NT2/D1 (cell line): ENCODE results near the gene TMEM94.

Experiments
- SUZ12 ChIP-seq: IDR thresholded peaks from 2 replicates; pipeline ENCODE4 v1.6.1; 2011; ENCODE audit not compliant: insufficient read length, insufficient read depth; ENCODE audit errors: extremely low read depth
- YY1 ChIP-seq: IDR thresholded peaks from 2 replicates; pipeline ENCODE4 v1.6.1; 2011; ENCODE audit not compliant: insufficient read length, insufficient read depth
- ZNF274 ChIP-seq: IDR thresholded peaks from 2 replicates; pipeline ENCODE4 v1.6.1; 2011; ENCODE audit warnings: mild to moderate bottlenecking, low read depth, low read length

DNA sequence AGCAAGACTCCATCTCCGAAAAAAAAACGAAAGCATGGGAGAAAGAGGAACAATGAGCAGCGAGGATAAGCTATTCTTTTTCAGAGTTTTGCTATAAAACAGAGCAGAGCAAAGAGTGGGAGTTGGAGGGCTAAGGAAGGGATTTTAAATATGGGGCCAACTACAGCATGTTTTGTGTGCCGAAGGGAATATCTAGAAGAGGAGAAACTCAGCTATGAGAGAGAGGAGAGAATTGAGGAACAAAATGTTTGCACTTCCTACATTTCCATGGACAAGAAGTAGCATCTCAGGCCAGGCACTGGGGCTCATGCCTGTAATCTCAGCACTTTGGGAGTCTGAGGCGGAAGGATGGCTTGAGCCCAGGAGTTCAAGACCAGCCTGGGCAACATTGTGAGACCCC, 37.9 kb upstream of the TMEM94 start:
- TF ChIP-seq SUZ12 = no peak
- TF ChIP-seq ZNF274 = no peak
- TF ChIP-seq YY1 = no peak
